Measurements from ENCODE around the gene ERBB4.
"Not testable (repeated sequence)": the region's sequence is repeated elsewhere in the genome, so short reads cannot be mapped to it uniquely, and the experiment has no call there.

ERBB4 gene

GRCh38 chr2:211751848-211752247 lies 786.8 kb downstream of the ERBB4 start:
- in situ Hi-C loops (cut with MboI; ENCODE audit: low sequenced_read_pairs), result no loop called here

DNA sequence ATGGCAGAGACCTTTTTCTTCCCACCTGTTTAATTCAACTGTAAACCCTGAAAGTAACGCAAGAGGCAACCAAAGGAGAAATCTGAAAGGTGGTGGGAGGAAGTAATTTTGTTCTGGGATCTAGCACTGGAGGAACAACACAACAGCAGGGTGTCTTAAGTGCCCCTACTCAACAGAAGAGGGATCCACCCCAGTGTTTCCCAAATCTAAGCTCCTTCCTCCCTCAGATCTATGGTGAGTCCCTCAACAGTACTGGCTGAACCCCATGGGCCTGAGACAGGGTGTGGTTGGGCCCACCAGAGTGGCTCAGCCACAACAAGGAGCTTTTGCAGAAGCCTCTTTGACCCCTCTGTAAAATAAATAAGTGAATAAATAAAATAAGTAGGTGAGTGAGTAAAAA lies 790.3 kb downstream of the ERBB4 start:
- in situ Hi-C loops (cut with MboI; ENCODE audit: low sequenced_read_pairs), result no loop called here

GRCh38 chr2:211745295-211746097 lies 793.1 kb downstream of the ERBB4 start:
- in situ Hi-C loops (cut with MboI; ENCODE audit: low sequenced_read_pairs), result no loop called here

DNA sequence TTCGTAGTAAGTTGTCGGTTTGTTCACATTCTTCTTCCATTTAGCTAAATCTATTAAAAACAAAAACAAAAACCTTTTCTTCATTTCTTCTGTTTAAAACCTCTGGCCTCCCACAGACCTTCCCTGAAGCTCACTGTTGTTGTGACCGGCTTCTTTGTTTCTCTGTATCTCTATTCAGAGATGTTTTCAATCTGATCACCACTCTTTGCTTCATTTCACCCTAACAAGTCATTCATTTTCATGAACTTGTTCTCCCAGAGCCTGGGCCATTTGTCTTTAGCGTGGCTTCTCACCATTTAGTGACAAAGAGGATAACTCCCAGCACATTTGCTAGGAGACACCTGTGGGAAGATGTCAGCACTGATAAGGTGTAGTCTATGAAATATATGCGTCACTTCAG lies 794.2 kb downstream of the ERBB4 start:
- in situ Hi-C loops (cut with MboI; ENCODE audit: low sequenced_read_pairs), result no loop called here

GRCh38 chr2:211741966-211742365 lies 796.6 kb downstream of the ERBB4 start:
- in situ Hi-C loops (cut with MboI; ENCODE audit: low sequenced_read_pairs), result no loop called here

DNA sequence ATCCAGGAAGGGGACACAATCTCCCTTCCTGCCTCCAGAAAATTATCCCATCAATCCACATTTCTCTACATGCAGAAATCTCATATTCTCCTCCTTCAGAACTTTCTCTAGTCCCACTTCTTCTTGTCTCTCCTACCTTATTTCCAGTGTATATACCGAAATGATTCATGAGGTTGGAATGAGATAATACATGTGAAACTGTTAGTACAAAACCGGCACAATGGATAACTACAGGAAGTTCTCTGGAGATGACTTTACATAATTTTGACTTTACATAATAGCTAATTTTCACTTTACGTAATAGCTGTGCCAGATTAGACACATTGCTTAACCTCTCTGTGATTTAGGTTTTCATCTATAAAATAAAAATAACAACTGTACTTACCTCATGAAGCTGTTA lies 801.3 kb downstream of the ERBB4 start:
- in situ Hi-C loops (cut with MboI; ENCODE audit: low sequenced_read_pairs), result no loop called here

GRCh38 chr2:211730215-211730614 lies 808.4 kb downstream of the ERBB4 start:
- in situ Hi-C loops (cut with MboI; ENCODE audit: low sequenced_read_pairs), result no loop called here

DNA sequence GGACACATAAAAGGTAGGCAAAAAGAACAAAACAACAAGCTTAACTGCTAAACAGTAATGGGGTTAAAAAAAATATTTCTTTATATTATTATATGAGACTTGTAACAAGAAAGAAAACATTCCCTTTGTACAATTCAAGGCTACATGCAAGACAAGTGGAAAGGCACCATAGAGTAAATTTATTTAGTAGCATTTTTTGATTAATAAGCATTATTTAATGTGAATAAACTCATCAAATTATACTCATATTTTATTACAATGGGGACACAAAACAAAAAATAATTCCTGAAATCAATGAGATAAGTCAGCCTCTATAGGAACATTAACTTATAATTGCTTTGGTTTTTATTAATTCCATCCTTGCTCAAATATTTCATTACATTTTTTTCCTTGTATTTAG lies 809.2 kb downstream of the ERBB4 start:
- in situ Hi-C loops (cut with MboI; ENCODE audit: low sequenced_read_pairs), result no loop called here

DNA sequence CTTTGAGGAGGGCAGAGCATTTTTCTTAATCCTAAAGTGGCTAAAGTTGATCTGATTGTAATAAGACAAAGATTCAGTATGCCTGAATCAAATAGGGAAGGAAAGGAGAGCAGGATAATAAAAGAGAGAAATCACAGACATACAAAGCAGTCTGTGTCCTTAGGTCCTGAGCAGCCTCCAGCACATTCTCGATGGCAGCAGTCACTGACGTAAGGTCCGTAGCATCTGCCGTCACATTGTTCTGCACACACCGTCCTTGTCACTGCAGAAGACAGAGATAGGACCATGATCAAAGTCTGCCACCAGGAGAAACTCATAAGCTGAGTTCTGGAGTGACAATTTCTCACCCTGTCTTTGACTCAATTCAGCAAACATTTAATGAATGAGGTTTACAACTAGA lies 813.7 kb downstream of the ERBB4 start:
- in situ Hi-C loops (cut with MboI; ENCODE audit: low sequenced_read_pairs), result no loop called here

DNA sequence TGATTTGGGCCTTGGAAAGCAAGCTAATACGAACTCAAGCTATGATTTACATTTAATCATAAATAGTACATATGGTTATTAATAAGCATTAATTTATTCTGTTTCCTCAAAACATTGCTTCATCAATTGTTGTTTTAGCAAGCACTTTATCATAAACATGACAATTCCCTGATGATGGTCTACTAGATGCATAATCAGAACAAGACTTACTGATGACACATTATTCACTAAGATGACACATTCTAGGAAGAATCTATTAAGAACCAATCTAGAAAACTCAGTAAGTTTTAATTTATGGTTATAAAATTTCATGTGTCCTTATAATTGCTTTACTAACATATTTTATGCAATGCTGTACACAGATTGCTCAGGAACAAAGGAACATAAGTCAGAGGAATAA lies 815.2 kb downstream of the ERBB4 start:
- in situ Hi-C loops (cut with MboI; ENCODE audit: low sequenced_read_pairs), result no loop called here

DNA sequence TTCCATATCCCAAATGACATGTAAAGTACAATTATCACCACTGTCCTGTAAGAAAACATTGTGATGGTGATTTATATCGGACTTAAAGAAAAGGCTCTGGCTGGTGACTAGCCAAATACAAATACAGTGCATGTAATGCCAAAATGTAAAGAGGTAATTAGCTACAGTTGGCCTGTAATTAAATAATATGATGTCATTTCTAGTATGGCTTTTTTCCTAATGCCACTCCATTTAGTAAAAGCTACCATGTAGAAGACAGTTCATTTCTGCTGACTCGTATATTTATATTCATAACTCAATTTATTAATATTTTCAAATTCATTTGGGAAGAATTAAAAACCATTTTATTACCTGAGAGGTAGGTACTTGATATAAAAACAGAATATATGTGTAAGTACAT lies 815.7 kb downstream of the ERBB4 start:
- in situ Hi-C loops (cut with MboI; ENCODE audit: low sequenced_read_pairs), result no loop called here

DNA sequence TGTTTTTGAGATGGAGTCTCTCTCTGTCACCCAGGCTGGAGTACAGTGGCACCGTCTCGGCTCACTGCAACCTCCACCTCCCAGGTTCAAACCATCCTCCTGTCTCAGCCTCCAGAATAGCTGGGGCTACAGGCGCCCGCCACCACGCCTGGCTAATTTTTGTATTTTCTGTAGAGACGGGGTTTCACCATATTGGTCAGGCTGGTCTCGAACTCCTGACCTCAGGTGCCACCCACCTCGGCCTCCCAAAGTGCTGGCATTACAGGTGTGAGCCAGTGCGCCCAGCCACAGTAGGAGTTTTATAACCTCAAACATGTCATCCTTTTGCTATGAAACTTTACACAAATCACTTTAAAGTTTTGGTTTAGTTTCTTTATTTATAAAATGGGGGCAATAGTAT lies 816.7 kb downstream of the ERBB4 start:
- in situ Hi-C loops (cut with MboI; ENCODE audit: low sequenced_read_pairs), result not testable (repeated sequence)

DNA sequence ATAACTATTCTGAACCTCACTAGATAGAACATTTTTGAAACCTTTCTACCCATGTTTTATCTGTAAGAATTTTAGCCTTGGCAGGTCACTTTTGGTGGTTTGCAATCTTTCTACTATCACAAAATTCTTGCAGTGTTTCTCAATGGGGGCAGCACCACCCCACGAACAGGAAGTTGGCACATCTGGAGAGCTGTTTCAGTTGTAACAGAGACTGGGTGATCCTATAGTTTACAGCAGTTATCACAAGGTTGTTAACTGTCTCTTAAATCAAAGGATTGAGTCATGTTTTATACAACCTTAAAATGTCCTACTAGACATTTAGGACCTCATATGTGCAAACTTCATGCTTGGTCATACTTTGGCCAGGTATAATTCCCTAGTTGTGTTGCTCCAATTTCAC lies 829.2 kb downstream of the ERBB4 start:
- in situ Hi-C loops (cut with MboI; ENCODE audit: low sequenced_read_pairs), result no loop called here

- in situ Hi-C loops (cut with MboI; ENCODE audit: low sequenced_read_pairs), result no loop called here
Measured at GRCh38 chr2:211692689-211693088, 845.9 kb downstream of the ERBB4 start.

- in situ Hi-C loops (cut with MboI; ENCODE audit: low sequenced_read_pairs), result no loop called here
Measured at GRCh38 chr2:211690736-211691135, 847.9 kb downstream of the ERBB4 start.

DNA sequence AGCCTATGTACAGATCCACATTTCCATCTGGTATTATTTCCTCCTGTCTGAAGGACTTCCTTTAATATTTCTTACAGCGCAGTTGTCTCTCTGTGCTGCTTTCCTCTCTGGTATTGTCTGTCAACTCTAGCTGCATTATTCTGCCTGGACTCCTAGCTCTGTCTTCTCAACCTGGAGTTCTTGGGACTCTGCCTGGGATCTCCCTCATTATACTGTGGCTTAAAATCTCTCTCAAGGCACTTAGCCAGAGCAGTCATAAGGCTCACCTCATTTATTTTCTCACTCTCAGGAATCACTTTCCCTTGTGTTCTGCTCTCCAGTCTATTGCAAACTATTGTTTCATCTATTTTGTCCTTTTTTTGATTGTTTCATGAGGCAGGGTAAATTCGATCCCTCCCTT lies 850.4 kb downstream of the ERBB4 start:
- in situ Hi-C loops (cut with MboI; ENCODE audit: low sequenced_read_pairs), result no loop called here

DNA sequence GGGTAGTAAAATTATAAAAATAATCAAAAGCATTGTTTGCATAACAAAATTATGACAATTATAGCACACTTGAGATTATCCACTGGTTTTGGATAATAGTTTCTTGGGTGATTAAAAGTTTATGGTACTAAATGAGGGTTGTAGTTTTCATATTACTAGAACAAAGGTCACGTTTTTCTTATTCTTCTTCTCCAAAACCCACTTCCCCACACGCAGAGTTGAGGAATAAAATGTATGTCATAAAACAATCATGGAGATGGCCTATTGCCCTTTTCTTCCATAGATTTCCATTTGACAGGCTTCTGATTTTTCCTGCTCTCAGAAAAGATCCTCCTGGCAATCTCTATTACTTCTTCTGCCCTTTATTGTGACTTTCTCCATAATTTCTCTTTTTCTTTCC lies 863.9 kb downstream of the ERBB4 start:
- in situ Hi-C loops (cut with MboI; ENCODE audit: low sequenced_read_pairs), result no loop called here

DNA sequence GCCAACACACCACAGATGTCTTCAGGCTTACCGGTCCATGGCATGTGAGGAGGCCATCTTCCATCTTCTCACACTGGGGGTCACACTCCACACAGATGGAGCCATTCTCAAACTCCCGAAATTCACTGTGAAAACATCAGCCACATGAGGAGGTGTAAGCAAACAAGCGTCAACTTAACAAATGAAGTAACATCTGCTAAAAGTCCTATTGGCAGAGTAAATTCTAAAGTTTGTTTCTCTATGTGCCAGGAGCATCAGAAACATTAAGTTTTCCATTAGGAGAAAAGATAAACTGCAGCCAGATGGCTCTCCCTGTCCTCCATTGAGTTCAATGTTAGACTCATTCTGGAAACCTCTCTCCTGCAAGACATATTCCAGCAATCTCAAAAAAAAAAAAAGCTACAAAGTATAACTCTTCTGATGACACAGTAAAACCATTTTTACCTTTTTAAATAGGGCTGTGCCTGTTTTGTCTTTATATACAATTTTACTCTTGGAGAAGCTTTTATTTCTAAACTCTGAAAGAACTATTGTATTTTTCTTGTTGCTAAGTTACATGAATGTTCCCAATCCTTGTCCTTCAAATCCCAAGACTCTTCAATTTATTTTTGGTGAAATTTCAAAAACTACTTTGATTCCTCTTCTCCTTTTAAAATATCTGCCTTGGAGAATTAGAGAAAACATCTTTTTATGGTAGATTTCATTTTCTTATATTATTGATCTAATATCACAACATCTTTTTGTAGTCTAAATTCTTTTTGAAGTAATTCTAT lies 865.3 kb downstream of the ERBB4 start:
- in situ Hi-C loops (cut with MboI; ENCODE audit: low sequenced_read_pairs), result no loop called here

DNA sequence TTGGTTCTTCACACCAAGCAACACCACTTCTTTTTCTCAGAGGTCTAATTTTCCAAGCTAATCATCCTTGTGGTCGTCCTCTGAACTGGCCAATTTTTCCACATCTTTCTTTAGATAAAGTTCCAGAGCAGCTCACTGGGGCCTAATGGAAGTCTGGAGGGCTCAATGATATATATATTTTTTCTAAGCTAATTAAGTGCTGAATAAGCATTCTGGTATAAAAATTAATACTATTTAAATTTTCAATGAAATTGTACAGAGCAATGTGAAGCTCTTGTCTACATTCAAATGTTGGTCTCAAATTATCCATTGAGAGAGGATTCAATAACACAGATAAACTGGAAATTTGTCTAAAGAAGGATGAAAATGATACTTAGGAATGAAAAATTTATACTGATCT lies 866.6 kb downstream of the ERBB4 start:
- in situ Hi-C loops (cut with MboI; ENCODE audit: low sequenced_read_pairs), result no loop called here

GRCh38 chr2:211665299-211665698 lies 873.3 kb downstream of the ERBB4 start:
- in situ Hi-C loops (cut with MboI; ENCODE audit: low sequenced_read_pairs), result no loop called here

DNA sequence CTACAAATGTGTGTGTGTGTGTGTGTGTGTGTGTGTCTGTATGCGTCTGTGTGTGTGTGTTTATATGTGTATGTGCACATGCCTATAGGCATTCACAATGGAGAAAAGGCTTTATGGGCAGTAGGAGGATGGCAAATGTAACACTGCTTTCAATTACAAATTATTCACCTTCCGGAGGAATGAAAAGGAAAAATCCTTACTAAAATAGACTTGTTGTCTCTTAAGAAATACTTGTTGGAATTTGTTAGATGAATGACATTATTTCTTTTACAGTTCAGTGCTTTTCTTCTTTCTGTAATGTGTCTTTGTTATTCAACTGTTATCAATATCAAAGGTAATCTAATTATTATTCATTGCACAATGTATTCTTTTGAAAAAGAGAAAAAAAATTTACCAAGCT lies 874.3 kb downstream of the ERBB4 start:
- in situ Hi-C loops (cut with MboI; ENCODE audit: low sequenced_read_pairs), result no loop called here

- in situ Hi-C loops (cut with MboI; ENCODE audit: low sequenced_read_pairs), result no loop called here
Measured at GRCh38 chr2:211654211-211654780, 884.3 kb downstream of the ERBB4 start.
